ENCODE results near the gene CALML3. TPM values are rescaled to one million over a fixed set of nuclear protein-coding genes. Genes with fewer than 3 reads are reported as not detected.

The CALML3 gene
- total and polyA plus RNA-seq, 11 donors, result 0.03 TPM; not detected in 10

DNA sequence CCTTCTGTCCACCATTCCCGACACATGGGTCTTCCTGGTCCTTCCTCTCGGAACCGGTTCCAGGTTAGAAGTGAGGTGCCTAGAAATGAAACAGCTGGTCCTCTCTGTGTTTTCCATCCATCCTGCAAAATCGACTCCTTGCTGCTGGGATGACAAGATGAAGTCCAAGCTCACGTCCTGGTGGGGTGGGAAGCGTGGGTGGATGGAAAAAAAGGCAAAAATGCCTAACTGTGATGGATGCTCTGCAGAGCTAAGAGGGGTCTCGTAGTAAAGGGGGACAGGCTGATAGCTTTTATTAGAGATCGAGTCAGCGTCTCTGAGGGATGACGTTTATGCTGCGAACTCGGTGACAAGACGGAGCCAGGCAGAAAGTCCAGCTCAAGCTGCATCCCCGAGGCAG lies 39.5 kb upstream of the CALML3 start:
- H3K27me3 ChIP-seq, result peaks cover 0 to 6% (median 0%) of the 10 kb centered on the region in 9 donors
- peaks cover 0 to 2% (median 0%) of the 10 kb centered on the region in 12 donors for H3K9me3 ChIP-seq
- no peak for TF ChIP-seq POLR2A (IDR thresholded peaks at IDR 0.05)
- TF ChIP-seq, protein P1, sequence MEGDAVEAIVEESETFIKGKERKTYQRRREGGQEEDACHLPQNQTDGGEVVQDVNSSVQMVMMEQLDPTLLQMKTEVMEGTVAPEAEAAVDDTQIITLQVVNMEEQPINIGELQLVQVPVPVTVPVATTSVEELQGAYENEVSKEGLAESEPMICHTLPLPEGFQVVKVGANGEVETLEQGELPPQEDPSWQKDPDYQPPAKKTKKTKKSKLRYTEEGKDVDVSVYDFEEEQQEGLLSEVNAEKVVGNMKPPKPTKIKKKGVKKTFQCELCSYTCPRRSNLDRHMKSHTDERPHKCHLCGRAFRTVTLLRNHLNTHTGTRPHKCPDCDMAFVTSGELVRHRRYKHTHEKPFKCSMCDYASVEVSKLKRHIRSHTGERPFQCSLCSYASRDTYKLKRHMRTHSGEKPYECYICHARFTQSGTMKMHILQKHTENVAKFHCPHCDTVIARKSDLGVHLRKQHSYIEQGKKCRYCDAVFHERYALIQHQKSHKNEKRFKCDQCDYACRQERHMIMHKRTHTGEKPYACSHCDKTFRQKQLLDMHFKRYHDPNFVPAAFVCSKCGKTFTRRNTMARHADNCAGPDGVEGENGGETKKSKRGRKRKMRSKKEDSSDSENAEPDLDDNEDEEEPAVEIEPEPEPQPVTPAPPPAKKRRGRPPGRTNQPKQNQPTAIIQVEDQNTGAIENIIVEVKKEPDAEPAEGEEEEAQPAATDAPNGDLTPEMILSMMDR (IDR thresholded peaks at IDR 0.05), result no peak
- no peak for ATAC-seq
- DNase-seq, result no peak
- H3K4me3 ChIP-seq, result no peak overlapping the region
- no peaks in the 10 kb centered on the region for H3K36me3 ChIP-seq
- WGBS, 4 donors, result 78 to 88% (median 85%) methylated on average over 14 of the region's 14 CpGs
- intact Hi-C loops (cut with DNase I), result no loop called here
- H3K4me1 ChIP-seq, result no peaks in the 10 kb centered on the region
- no peak overlapping the region for H3K27ac ChIP-seq

DNA sequence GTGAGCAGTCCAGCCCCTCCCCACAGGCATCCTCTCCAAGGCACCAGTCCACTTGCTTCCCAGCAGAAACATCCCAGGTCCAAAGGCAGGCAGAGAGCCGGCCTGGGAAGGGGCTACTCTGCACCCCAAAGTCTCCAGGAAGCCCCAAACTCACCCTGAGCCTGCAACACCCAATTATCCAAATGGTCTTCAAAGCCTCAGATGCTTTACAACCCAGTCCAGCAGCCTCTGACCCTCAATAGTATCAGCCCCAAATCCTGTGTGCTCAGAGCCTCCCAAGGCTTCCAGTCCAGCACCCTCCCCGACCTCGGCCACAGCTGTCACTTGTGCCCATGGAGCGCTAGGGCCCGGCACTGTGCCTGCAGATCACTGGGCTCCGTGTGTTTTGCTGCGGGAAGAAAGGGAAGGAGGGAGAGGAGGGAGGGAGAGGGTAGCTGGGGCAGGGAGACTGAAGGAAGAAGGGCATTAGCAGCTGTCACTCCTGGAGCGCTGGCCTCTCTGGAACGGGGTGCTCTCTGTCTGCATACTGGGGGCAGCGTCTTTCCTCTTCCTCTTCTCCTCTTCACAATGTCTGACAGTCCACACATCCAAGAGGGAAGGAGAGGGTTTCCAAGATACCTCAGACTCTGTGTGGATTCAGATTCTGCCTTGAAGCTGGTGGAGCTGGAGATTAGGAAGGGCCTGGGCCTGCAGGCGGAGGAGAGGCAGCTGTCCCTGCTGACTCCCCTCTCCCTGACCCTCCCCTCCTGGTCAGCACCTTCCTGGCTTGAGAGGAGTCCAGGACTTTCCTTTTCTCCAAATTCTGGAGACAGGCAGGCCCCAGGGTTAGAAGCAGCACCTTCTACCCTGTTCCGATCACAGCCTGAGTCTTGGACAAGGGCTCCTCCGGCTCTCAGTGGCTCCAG lies 38.6 kb upstream of the CALML3 start:
- Histone ChIP-seq H3K4me1 (no peaks in the 10 kb centered on the region), H3K4me3 (no peak overlapping the region), H3K36me3 (no peaks in the 10 kb centered on the region), H3K9me3 (peaks cover 0 to 2% (median 0%) of the 10 kb centered on the region in 12 donors), H3K27me3 (peaks cover 0 to 6% (median 0%) of the 10 kb centered on the region in 9 donors), H3K27ac (no peak overlapping the region)
- 76 to 82% (median 79%) methylated on average over 12 to 13 of the region's 13 CpGs for WGBS, 4 donors
- TF ChIP-seq, protein P1 (IDR thresholded peaks at IDR 0.05), result no peak
- no peak for TF ChIP-seq POLR2A (IDR thresholded peaks at IDR 0.05)
- DNase-seq (no peak), ATAC-seq (no peak)
- intact Hi-C loops (cut with DNase I), result no loop called here

DNA sequence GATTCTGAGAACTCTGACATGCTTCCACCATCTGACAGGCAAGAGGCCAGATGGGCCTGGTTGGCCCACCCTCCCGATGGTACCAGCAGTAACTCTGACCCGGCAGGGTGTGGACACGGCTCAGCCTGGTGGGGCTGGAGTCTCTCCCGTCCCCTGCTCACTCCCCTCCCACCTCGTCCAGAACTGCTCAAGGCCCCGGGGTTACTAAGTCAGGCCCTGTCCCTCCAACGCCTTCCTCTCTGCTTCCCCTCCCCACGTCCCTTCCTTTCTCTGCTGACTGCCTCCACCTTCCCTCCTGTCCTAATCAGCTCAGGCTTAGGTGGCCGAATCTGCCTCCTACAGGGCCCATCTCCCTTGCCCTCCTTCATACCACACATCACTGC lies 37.9 kb upstream of the CALML3 start:
- no peak for DNase-seq
- no peak overlapping the region for H3K27ac ChIP-seq
- ATAC-seq, result no peak

More for the DNA sequence above, 37.9 kb upstream of the CALML3 start:
- Histone ChIP-seq H3K27me3 (peaks cover 0 to 6% (median 0%) of the 10 kb centered on the region in 9 donors), H3K9me3 (peaks cover 0 to 2% (median 0%) of the 10 kb centered on the region in 12 donors), H3K4me3 (no peak overlapping the region), H3K4me1 (no peaks in the 10 kb centered on the region), H3K36me3 (no peaks in the 10 kb centered on the region)
- 61 to 74% (median 67%) methylated on average over 9 of the region's 9 CpGs for WGBS, 4 donors
- intact Hi-C loops (cut with DNase I), result no loop called here
- TF ChIP-seq POLR2A (IDR thresholded peaks at IDR 0.05), result no peak
- TF ChIP-seq, protein P1 (IDR thresholded peaks at IDR 0.05), result no peak
